DMS53 (cell line): ENCODE measurements around the gene KRTAP2-2.
A peak's percentile ranks its signal among the peaks of the same experiment; 100 is the strongest.
"Not testable (repeated sequence)": the region's sequence is repeated elsewhere in the genome, so short reads cannot be mapped to it uniquely, and the experiment has no call there.

Experiments used
- DNase-seq: peaks from one replicate; lab custom pipeline; 2025; lab: John Stamatoyannopoulos, UW

Gene KRTAP2-2

GRCh38 chr17:41055130-41055529 is at the start of gene KRTAP2-2:
Gene KRTAP2-2, minus strand, starts transcription at chr17:41055230. Its CDS starts 19 bp downstream, at chr17:41055211.
- not testable (repeated sequence) for DNase-seq

- DNase-seq = not testable (repeated sequence)
Observed at GRCh38 chr17:41104386-41105038, 49.5 kb upstream of the KRTAP2-2 start.

- no peak for DNase-seq
Observed at GRCh38 chr17:41103896-41104295, 48.9 kb upstream of the KRTAP2-2 start.

- no peak for DNase-seq
Observed at GRCh38 chr17:41101586-41102259, 46.7 kb upstream of the KRTAP2-2 start, which contains the start of gene KRTAP4-16. Gene KRTAP4-16, minus strand, starts transcription at chr17:41102209. Its CDS starts 0 bp downstream, at chr17:41102209.

GRCh38 chr17:41099682-41100480 is 44.9 kb upstream of the KRTAP2-2 start:
- DNase-seq = not testable (repeated sequence)

GRCh38 chr17:41098481-41098880 is 43.5 kb upstream of the KRTAP2-2 start:
- DNase-seq = no peak

- DNase-seq = no peak
Observed at GRCh38 chr17:41098042-41098441, 43.0 kb upstream of the KRTAP2-2 start, which contains the start of gene KRTAP4-8. Gene KRTAP4-8, minus strand, starts transcription at chr17:41098142. Its CDS starts 58 bp downstream, at chr17:41098084.

- DNase-seq = no peak
Observed at GRCh38 chr17:41096055-41096454, 41.0 kb upstream of the KRTAP2-2 start.

GRCh38 chr17:41088760-41089352 is 33.8 kb upstream of the KRTAP2-2 start:
- DNase-seq = not testable (repeated sequence)

GRCh38 chr17:41084100-41084856 is 29.2 kb upstream of the KRTAP2-2 start, which contains the start of gene KRTAP4-7:
Gene KRTAP4-7, plus strand, starts transcription at chr17:41084150. Its CDS starts 57 bp downstream, at chr17:41084207.
- DNase-seq = not testable (repeated sequence)

GRCh38 chr17:41083427-41083826 is 28.4 kb upstream of the KRTAP2-2 start:
- not testable (repeated sequence) for DNase-seq

- DNase-seq = no peak
Observed at GRCh38 chr17:41082626-41083025, 27.6 kb upstream of the KRTAP2-2 start.

- DNase-seq = no peak
Observed at GRCh38 chr17:41076788-41077187, 21.8 kb upstream of the KRTAP2-2 start.

- no peak for DNase-seq
Observed at GRCh38 chr17:41073676-41074075, 18.6 kb upstream of the KRTAP2-2 start.

GRCh38 chr17:41071606-41072360 is 16.8 kb upstream of the KRTAP2-2 start:
- DNase-seq = peak; percentile 66

- no peak for DNase-seq
Observed at GRCh38 chr17:41069031-41069430, 14.0 kb upstream of the KRTAP2-2 start.

- no peak for DNase-seq
Observed at GRCh38 chr17:41067281-41067680, 12.3 kb upstream of the KRTAP2-2 start.

GRCh38 chr17:41065829-41066624 is 11.0 kb upstream of the KRTAP2-2 start, which contains the start of gene KRTAP2-4:
Gene KRTAP2-4, minus strand, starts transcription at chr17:41065879. Its CDS starts 34 bp downstream, at chr17:41065845.
- no peak for DNase-seq

GRCh38 chr17:41065016-41065689 is 10.1 kb upstream of the KRTAP2-2 start:
- DNase-seq = not testable (repeated sequence)
